Keratinocyte (primary cell): ENCODE data around the gene ARMC2. TPM values are rescaled to one million over a fixed set of nuclear protein-coding genes. Genes with fewer than 3 reads are reported as not detected.

Source experiments
- DNase-seq: peaks from one replicate; pipeline ENCODE4 v3.0.0-alpha.2; 2011; ENCODE audit warnings: low read depth, missing footprints, low spot score
- FAIRE-seq: peaks from 2 replicates; lab custom pipeline; 2011; peaks lifted over from hg19 to GRCh38; lab: Jason Lieb, UNC
- H2AFZ ChIP-seq: 2 replicates; pipeline ENCODE4 v1.6.0; 2012; ENCODE audit warnings: low read length, control low read depth, inconsistent platforms; ENCODE audit not compliant: control insufficient read depth
- H3K27ac ChIP-seq: 2 replicates; pipeline ENCODE4 v1.5.1; 2011; ENCODE audit warnings: low read length; ENCODE audit not compliant: control insufficient read depth, insufficient read depth
- H3K27me3 ChIP-seq: 3 replicates; pipeline ENCODE4 v1.6.0; 2011; ENCODE audit warnings: low read length; ENCODE audit not compliant: control insufficient read depth, insufficient read depth; ENCODE audit errors: extremely low read depth
- H3K36me3 ChIP-seq, 2 experiments: 2 replicates in 1 of 2; 3 replicates in 1 of 2; pipeline ENCODE4 v1.5.1; 2011; ENCODE audit warnings: low read length in 2 of 2, mild to moderate bottlenecking in 1 of 2; ENCODE audit not compliant: control insufficient read depth in 2 of 2, insufficient read depth in 2 of 2; ENCODE audit errors: extremely low read depth in 1 of 2
- H3K4me1 ChIP-seq: 3 replicates; pipeline ENCODE4 v1.5.1; 2011; ENCODE audit warnings: low read length; ENCODE audit not compliant: control insufficient read depth, insufficient read depth; ENCODE audit errors: extremely low read depth
- H3K4me2 ChIP-seq: 3 replicates; pipeline ENCODE4 v1.6.0; 2011; ENCODE audit warnings: low read depth, low read length; ENCODE audit not compliant: control insufficient read depth, insufficient read depth; ENCODE audit errors: extremely low read depth
- H3K4me3 ChIP-seq, 3 experiments: fragments of 200-600 bp in 1 of 3; sonication (generic) in 1 of 3; 2 replicates in 2 of 3; 3 replicates in 1 of 3; pipeline ENCODE4 v1.5.1; 2011 to 2016; ENCODE audit warnings: low read length in 3 of 3, mild to moderate bottlenecking in 3 of 3, control low read depth in 2 of 3, inconsistent platforms in 1 of 3, low read depth in 1 of 3, mixed read lengths in 1 of 3, mixed run types in 1 of 3, moderate library complexity in 1 of 3; ENCODE audit not compliant: control insufficient read depth in 2 of 3, insufficient read depth in 2 of 3; ENCODE audit errors: extremely low read depth in 1 of 3
- H3K79me2 ChIP-seq: 2 replicates; pipeline ENCODE4 v1.6.0; 2012; ENCODE audit warnings: low read length; ENCODE audit not compliant: control insufficient read depth, insufficient read depth
- H3K9ac ChIP-seq: 3 replicates; pipeline ENCODE4 v1.6.0; 2011; ENCODE audit warnings: low read length; ENCODE audit not compliant: control insufficient read depth, insufficient read depth; ENCODE audit errors: extremely low read depth
- H3K9me1 ChIP-seq: 3 replicates; pipeline ENCODE4 v1.6.0; 2011; ENCODE audit warnings: low read length; ENCODE audit not compliant: control insufficient read depth, insufficient read depth; ENCODE audit errors: extremely low read depth
- H3K9me3 ChIP-seq: 2 replicates; pipeline ENCODE4 v1.5.1; 2012; ENCODE audit warnings: low read depth, low read length; ENCODE audit not compliant: control insufficient read depth
- H4K20me1 ChIP-seq: 3 replicates; pipeline ENCODE4 v1.6.0; 2011; ENCODE audit warnings: low read length; ENCODE audit not compliant: control insufficient read depth, insufficient read depth; ENCODE audit errors: extremely low read depth
- EZH2 ChIP-seq: IDR thresholded peaks from one replicate; pipeline ENCODE4 v1.6.1; 2012; ENCODE audit warnings: inconsistent platforms, mild to moderate bottlenecking, low read length, moderate library complexity
- dilution Hi-C: fragments of 300-500 bp; cut with MboI; formaldehyde crosslinking; loops from one replicate; pipeline ENCODE4 v1.7.0; 2020; ENCODE audit warnings: low sequenced_read_pairs; ENCODE audit not compliant: extremely low pct_ligation_motif_present
- polyA plus RNA-seq, 5 experiments: library from polyadenylated mRNA; depleted of rRNA in 3 of 5; stranded (reverse) in 3 of 5; stranded (forward) in 1 of 5; unstranded in 1 of 5; fragments of >200 nt; gene quantifications; 1 replicate in 1 of 5; 2 replicates in 3 of 5; 3 replicates in 1 of 5; pipeline versions ENCODE4 v1.2.1 to v1.2.3, GENCODE V29; 2011 to 2012; ENCODE audit warnings: missing spikeins in 2 of 5, low read depth in 1 of 5, low replicate concordance in 1 of 5
- TF ChIP-seq, protein P1 (sequence below), 3 experiments: IDR thresholded peaks in 1 of 3; conservative IDR thresholded peaks in 1 of 3; optimal IDR thresholded peaks in 1 of 3; 2 replicates in 2 of 3; 3 replicates in 1 of 3; pipeline versions ENCODE3 to v1.5.1; 2011; ENCODE audit warnings: low read length in 3 of 3, mild to moderate bottlenecking in 3 of 3, moderate library complexity in 2 of 3, control low read depth in 1 of 3, inconsistent platforms in 1 of 3; ENCODE audit not compliant: insufficient read depth in 2 of 3; ENCODE audit errors: extremely low read depth in 1 of 3

The ARMC2 gene
- polyA plus RNA-seq, 1 donor (not counting 4 experiments of a cell fraction or from before 2014, with no cell fraction given): 3.8 TPM

DNA sequence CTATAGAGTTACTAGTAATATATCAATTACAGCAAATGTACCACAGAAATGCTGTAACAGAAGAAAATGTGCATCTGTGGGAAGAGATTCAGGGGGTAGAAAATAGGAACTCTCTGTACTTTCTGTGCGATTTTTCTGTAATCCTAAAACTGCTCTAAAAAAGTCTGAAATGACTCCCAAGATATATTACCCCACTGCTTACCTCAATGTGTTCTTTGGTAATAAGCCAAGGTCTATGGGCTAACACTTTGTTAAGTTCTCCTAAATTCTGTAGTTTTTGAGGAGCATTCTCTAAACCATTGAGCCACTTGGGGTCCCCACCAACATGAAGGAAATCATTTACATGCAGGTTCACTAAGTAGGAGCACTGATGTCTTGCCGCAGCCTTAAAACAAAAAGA is 152.1 kb downstream of the ARMC2 start:
- FAIRE-seq (peak; percentile 5), DNase-seq (no peak)
- Histone ChIP-seq H3K9ac (no peak overlapping the region), H2AFZ (no peak overlapping the region), H3K4me2 (no peak overlapping the region), H3K27ac (no peak overlapping the region), H3K4me1 (no peaks in the 10 kb centered on the region), H3K9me1 (no peaks in the 10 kb centered on the region), H3K4me3 (no peak overlapping the region), H4K20me1 (no peaks in the 10 kb centered on the region), H3K27me3 (no peaks in the 10 kb centered on the region), H3K79me2 (peaks cover 7% of the 10 kb centered on the region), H3K36me3 (peaks cover 0 to 4% of the 10 kb centered on the region in 2 experiments), H3K9me3 (no peaks in the 10 kb centered on the region)
- TF ChIP-seq, protein P1, sequence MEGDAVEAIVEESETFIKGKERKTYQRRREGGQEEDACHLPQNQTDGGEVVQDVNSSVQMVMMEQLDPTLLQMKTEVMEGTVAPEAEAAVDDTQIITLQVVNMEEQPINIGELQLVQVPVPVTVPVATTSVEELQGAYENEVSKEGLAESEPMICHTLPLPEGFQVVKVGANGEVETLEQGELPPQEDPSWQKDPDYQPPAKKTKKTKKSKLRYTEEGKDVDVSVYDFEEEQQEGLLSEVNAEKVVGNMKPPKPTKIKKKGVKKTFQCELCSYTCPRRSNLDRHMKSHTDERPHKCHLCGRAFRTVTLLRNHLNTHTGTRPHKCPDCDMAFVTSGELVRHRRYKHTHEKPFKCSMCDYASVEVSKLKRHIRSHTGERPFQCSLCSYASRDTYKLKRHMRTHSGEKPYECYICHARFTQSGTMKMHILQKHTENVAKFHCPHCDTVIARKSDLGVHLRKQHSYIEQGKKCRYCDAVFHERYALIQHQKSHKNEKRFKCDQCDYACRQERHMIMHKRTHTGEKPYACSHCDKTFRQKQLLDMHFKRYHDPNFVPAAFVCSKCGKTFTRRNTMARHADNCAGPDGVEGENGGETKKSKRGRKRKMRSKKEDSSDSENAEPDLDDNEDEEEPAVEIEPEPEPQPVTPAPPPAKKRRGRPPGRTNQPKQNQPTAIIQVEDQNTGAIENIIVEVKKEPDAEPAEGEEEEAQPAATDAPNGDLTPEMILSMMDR (optimal IDR thresholded peaks at IDR 0.05 in 1 of 3, IDR thresholded peaks at IDR 0.05 in 1 of 3, conservative IDR thresholded peaks at IDR 0.05 in 1 of 3; ENCODE audit: extremely low read depth in 1 of 3, insufficient read depth in 2 of 3, low read length in 3 of 3): no peak
- TF ChIP-seq EZH2: no peak
- dilution Hi-C loops: no loop called here

DNA sequence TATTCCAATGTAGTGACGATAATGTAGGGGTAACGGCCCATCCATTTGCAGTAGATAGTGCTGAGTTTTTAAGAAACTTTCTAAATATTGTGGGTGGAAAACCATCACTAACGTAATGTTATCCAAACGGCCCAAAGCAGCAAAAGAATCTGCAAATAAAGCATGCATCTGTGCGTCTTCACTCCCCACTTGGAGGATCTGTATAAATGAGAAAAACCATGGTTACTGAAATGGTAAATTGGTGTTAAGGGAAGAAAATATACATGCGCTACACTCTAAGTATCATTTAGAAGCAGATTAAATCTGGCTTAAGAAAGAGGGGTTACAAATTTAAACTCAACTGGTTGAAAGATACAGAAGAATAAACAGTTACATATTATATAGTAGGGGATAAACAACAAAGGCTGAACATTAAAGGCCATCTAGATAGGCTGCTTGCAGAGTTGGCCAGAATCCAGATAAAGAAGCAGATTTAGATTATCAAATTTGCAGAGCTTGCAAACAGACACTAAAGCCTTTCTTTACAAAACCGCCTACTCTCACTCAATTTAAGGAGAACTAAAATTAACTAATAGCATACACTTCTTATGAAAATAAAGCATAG is 153.2 kb downstream of the ARMC2 start:
- Histone ChIP-seq H3K36me3 (peaks cover 0 to 4% of the 10 kb centered on the region in 2 experiments), H2AFZ (no peak overlapping the region), H3K4me1 (no peaks in the 10 kb centered on the region), H3K4me3 (no peak overlapping the region), H3K27me3 (no peaks in the 10 kb centered on the region), H3K79me2 (peaks cover 12% of the 10 kb centered on the region), H3K9ac (no peak overlapping the region), H4K20me1 (no peaks in the 10 kb centered on the region), H3K27ac (no peak overlapping the region), H3K4me2 (no peak overlapping the region), H3K9me3 (no peaks in the 10 kb centered on the region), H3K9me1 (no peaks in the 10 kb centered on the region)
- FAIRE-seq: no peak
- TF ChIP-seq EZH2: no peak
- TF ChIP-seq, protein P1 (optimal IDR thresholded peaks at IDR 0.05 in 1 of 3, IDR thresholded peaks at IDR 0.05 in 1 of 3, conservative IDR thresholded peaks at IDR 0.05 in 1 of 3; ENCODE audit: extremely low read depth in 1 of 3, insufficient read depth in 2 of 3, low read length in 3 of 3): no peak
- DNase-seq: no peak
- dilution Hi-C loops: no loop called here
